Kidney epithelial cell (primary cell): Measurements from ENCODE around the gene RALBP1. TPM values are rescaled to one million over a fixed set of nuclear protein-coding genes. Genes with fewer than 3 reads are reported as not detected.
"Not testable (repeated sequence)": the region's sequence is repeated elsewhere in the genome, so short reads cannot be mapped to it uniquely, and the experiment has no call there.

ENCODE experiments used
- DNase-seq: peaks from one replicate; pipeline ENCODE4 v3.0.0-alpha.2; 2010; ENCODE audit warnings: low read depth
- H3K27me3 ChIP-seq: 2 replicates; pipeline ENCODE4 v1.6.0; 2011; ENCODE audit warnings: low read length; ENCODE audit not compliant: control insufficient read depth, insufficient read depth
- H3K36me3 ChIP-seq: 2 replicates; pipeline ENCODE4 v1.5.1; 2011; ENCODE audit warnings: low read length; ENCODE audit not compliant: control insufficient read depth, insufficient read depth
- H3K4me3 ChIP-seq: 2 replicates; pipeline ENCODE4 v1.5.1; 2011; ENCODE audit warnings: low read depth, mild to moderate bottlenecking, control low read depth, low read length
- total RNA-seq: library from RNA; depleted of rRNA; stranded (reverse); fragments of >200 nt; gene quantifications from 2 replicates; pipeline ENCODE4 v1.2.3, GENCODE V29; 2015
- TF ChIP-seq, protein P1 (sequence below): IDR thresholded peaks from 2 replicates; pipeline ENCODE4 v1.5.1; 2011; ENCODE audit warnings: mild to moderate bottlenecking, moderate library complexity, low read length, control low read depth, inconsistent platforms; ENCODE audit not compliant: insufficient read depth, poor library complexity, severe bottlenecking

The RALBP1 gene
- total RNA-seq, 1 donor from 2014 or later = 57.1 TPM

DNA sequence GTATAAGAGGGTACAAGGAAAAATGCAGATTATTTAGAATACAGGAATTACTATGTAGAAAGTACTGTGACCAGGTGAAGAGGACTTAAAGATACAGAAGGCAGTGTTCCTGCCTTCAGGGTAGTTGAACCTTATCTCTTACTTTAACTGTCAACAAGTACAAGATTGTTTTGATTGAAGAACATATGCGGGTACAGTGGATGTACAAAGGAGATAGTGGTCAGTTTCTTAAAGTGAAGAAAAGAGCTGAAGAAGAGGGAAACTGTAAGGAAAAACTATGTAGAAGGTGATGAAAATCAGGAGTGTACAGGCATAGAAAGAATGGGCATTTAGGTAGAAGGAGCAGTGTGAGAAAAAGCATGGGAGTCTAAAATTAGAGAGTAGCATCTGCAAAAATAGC lies 2.2 kb downstream of the RALBP1 start:
- TF ChIP-seq, protein P1, sequence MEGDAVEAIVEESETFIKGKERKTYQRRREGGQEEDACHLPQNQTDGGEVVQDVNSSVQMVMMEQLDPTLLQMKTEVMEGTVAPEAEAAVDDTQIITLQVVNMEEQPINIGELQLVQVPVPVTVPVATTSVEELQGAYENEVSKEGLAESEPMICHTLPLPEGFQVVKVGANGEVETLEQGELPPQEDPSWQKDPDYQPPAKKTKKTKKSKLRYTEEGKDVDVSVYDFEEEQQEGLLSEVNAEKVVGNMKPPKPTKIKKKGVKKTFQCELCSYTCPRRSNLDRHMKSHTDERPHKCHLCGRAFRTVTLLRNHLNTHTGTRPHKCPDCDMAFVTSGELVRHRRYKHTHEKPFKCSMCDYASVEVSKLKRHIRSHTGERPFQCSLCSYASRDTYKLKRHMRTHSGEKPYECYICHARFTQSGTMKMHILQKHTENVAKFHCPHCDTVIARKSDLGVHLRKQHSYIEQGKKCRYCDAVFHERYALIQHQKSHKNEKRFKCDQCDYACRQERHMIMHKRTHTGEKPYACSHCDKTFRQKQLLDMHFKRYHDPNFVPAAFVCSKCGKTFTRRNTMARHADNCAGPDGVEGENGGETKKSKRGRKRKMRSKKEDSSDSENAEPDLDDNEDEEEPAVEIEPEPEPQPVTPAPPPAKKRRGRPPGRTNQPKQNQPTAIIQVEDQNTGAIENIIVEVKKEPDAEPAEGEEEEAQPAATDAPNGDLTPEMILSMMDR = no peak
- Histone ChIP-seq H3K27me3 (no peaks in the 10 kb centered on the region), H3K4me3 (no peak overlapping the region), H3K36me3 (no peaks in the 10 kb centered on the region)
- no peak for DNase-seq

DNA sequence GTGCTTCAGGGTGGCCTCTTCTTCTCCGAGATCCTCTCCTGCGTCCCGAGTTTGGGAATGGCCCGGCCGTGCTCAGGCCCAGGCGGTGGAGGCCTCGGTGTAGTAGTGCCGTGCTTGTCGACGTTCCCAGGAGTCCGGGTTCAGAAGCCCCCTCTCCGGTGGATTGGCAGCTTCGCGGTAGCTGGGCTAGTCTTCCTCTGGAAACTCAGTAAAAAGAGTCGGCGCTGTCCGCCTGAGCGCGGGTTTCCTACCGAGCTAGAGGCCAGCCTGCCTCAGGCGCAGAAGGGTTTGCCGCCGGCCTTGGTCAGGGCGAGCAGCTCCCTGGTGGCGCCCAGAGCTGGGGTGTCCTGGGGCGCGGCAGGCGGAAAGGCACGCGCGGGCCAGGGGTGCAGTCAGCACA lies 3.2 kb downstream of the RALBP1 start:
- Histone ChIP-seq H3K4me3 (no peak overlapping the region), H3K36me3 (no peaks in the 10 kb centered on the region), H3K27me3 (no peaks in the 10 kb centered on the region)
- TF ChIP-seq, protein P1 = no peak
- no peak for DNase-seq

DNA sequence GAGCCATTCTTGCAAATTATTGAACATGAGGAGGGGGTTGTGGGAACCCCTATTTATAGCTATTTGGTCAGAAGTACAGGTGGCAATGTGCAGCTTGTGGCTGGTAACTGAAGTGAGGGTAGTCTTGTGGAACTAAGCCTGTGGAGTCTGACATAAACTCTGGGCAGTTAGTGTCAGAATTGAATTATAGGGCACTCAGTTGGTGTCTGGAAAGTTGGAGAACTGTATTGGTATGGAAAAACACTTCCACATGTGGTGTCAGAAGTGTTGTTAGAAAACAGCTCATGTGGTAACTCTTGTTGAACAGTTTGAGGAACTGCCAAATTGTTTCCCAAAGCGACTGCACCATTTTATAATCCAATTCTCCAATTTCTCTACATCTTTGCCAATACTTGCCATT lies 7.5 kb downstream of the RALBP1 start:
- H3K4me3 ChIP-seq = no peak overlapping the region
- DNase-seq = no peak
- H3K36me3 ChIP-seq = no peaks in the 10 kb centered on the region
- TF ChIP-seq, protein P1 = no peak
- H3K27me3 ChIP-seq = no peaks in the 10 kb centered on the region

DNA sequence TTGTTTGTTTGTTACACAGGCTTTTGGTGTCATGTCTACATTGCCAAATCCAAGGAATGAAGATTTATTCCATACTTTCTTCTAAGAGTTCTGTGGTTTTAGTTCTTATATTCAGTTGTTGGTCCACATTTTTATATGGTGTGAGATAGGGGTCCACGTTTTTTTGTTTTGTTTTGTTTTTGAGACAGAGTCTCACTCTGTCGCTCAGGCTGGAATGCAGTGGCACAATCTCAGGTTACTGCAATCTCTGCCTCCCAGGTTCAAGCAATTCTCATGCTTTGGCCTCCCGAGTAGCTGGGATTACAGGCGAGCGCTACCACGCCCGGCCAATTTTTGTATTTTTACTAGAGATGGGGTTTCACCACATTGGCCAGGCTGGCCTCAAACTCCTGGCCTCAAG lies 8.2 kb downstream of the RALBP1 start:
- Histone ChIP-seq H3K4me3 (no peak overlapping the region), H3K27me3 (no peaks in the 10 kb centered on the region), H3K36me3 (no peaks in the 10 kb centered on the region)
- TF ChIP-seq, protein P1 = no peak
- DNase-seq = no peak

DNA sequence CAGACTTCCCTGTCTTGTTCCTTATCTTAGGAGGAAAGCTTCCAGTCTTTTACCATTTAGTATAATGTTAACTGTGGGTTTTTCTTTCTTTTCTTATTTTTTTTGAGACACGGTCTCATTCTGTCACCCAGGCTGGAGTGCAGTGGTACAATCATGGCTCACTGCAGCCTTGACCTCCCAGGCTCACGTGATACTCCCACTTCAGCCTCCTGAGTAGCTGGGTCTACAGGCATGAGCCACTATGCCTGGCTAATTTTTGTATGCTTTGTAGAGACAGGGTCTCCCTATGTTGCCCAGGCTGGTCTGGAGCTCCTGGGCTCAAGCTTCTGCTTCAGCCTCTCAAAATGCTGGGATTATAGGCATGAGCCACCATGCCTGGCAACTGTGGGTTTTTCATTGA lies 9.5 kb downstream of the RALBP1 start:
- DNase-seq, H3K4me3 ChIP-seq: not testable (repeated sequence)

DNA sequence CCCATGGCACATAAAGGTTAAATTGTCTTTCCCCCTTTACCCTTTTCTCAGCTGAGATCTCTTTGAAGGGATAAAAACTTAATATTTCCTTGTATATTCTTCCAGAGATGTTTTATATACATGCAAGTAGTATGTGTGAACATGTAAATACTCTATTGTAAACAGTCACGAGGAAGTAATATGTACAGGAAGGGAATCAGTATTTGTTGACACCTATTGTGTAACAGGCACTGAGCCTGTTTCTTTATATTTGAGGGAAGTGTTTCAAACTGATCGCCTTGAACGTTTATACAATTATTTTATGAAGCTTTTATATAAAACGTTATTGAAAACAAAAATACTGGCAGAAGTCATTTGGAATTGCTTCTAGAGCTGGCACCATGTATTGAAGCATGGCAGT lies 13.2 kb downstream of the RALBP1 start:
- no peak for DNase-seq
- no peaks in the 10 kb centered on the region for H3K27me3 ChIP-seq
- H3K36me3 ChIP-seq = no peaks in the 10 kb centered on the region
- TF ChIP-seq, protein P1 = no peak
- no peak overlapping the region for H3K4me3 ChIP-seq

More for the DNA sequence above, 9.5 kb downstream of the RALBP1 start:
- not testable (repeated sequence) for H3K27me3 ChIP-seq, H3K36me3 ChIP-seq
